ENCODE measurements around the gene NCF2.

The NCF2 gene

DNA sequence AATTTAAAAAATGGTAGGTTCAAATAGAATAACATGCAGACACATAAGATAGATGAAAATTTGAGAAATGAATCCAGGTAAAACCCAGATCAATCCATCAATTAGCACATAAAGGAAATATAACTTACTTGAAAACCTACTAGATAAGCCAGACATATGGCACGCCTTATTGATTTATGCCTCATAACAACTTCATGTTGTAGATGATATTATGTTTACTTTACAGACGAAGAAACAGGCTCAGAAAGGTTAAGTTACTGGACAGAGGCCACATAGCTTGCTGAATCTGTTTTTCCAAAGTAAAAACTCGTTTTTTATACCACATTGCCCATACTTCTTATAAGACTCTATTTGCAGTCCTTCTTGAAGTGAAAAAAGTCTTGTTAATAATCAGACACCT lies 22.1 kb upstream of the NCF2 start:
- no peak overlapping the region for H3K14ac ChIP-seq (ENCODE audit: low read length)
- no peaks in the 10 kb centered on the region for H3K4me1 ChIP-seq (ENCODE audit: control insufficient read depth in 2 of 2, insufficient read depth in 1 of 2, low read depth in 1 of 2, low read length in 2 of 2)
- H4K91ac ChIP-seq (ENCODE audit: low read depth, low read length, poor library complexity), result no peak overlapping the region
- no peak overlapping the region for H4K8ac ChIP-seq (ENCODE audit: low read depth, low read length)
- H3K4ac ChIP-seq (ENCODE audit: low read length), result no peak overlapping the region
- peaks cover 0 to 2% (median 0%) of the 10 kb centered on the region in 3 experiments for H3K27me3 ChIP-seq (ENCODE audit: control insufficient read depth in 3 of 3, insufficient read depth in 3 of 3, low read depth in 1 of 3, low read length in 3 of 3)
- no CpG with 5 or more reads among the region's 3 CpGs for WGBS, 2 donors (ENCODE audit: extremely low coverage in 2 of 2, insufficient read length in 2 of 2, insufficient replicate concordance in 1 of 2)
- H3K79me1 ChIP-seq (ENCODE audit: low read depth, low read length), result no peaks in the 10 kb centered on the region
- H3K4me3 ChIP-seq (ENCODE audit: low read length in 2 of 2), result no peak overlapping the region
- no peak overlapping the region for H2BK12ac ChIP-seq (ENCODE audit: low read length)
- H2BK120ac ChIP-seq (ENCODE audit: low read depth, low read length), result no peak overlapping the region
- no peak overlapping the region for H2BK15ac ChIP-seq (ENCODE audit: low read length)
- no peak overlapping the region for H2AFZ ChIP-seq (ENCODE audit: low read length)
- no peak overlapping the region for H2AK5ac ChIP-seq (ENCODE audit: low read depth, low read length)
- H2BK5ac ChIP-seq (ENCODE audit: low read length), result no peak overlapping the region
- no peak overlapping the region for H3K23ac ChIP-seq (ENCODE audit: low read depth, low read length, poor library complexity)
- H3K9me3 ChIP-seq (replicated peaks in 1 of 2; ENCODE audit: control insufficient read depth in 2 of 2, insufficient read depth in 1 of 2, low read depth in 1 of 2, low read length in 2 of 2), result peaks cover 0 to 1% of the 10 kb centered on the region in 2 donors
- H3K18ac ChIP-seq (ENCODE audit: low read length), result no peak overlapping the region
- no peaks in the 10 kb centered on the region for H3K36me3 ChIP-seq (replicated peaks in 1 of 2; ENCODE audit: control insufficient read depth in 2 of 2, insufficient read depth in 2 of 2, low read length in 2 of 2)
- no peak for DNase-seq (ENCODE audit: low spot score)
- no peak overlapping the region for H3K9ac ChIP-seq (ENCODE audit: low read depth, low read length, poor library complexity)
- H3K4me2 ChIP-seq (ENCODE audit: insufficient read depth, low read length, poor library complexity, severe bottlenecking), result no peak overlapping the region
- H3K27ac ChIP-seq (replicated peaks; ENCODE audit: low read length), result no peak overlapping the region

DNA sequence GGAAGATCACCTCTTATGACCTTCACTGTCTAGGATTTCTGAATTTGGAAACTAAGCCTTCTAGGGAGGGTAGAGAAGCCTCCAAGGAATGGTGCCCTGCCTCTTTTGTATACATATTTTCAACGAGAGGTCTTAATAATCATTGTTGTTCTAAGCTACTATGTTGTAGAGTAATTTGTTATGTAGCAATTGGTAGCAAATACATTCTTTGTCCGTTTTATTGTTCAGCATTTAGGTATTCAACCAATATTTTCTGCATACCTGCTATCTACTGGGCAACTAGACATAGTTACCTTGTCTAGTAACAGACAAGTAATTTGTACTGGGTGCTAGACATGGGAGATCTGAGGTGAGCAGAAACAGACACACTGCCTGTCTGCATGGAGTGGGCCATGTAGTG lies 20.8 kb upstream of the NCF2 start:
- WGBS, 2 donors (ENCODE audit: extremely low coverage in 2 of 2, insufficient read length in 2 of 2, insufficient replicate concordance in 1 of 2), result no CpG with 5 or more reads among the region's 2 CpGs
- H2BK15ac ChIP-seq (ENCODE audit: low read length), result no peak overlapping the region
- no peak overlapping the region for H4K8ac ChIP-seq (ENCODE audit: low read depth, low read length)
- H3K36me3 ChIP-seq (replicated peaks in 1 of 2; ENCODE audit: control insufficient read depth in 2 of 2, insufficient read depth in 2 of 2, low read length in 2 of 2), result no peaks in the 10 kb centered on the region
- H3K4ac ChIP-seq (ENCODE audit: low read length), result no peak overlapping the region
- H3K4me2 ChIP-seq (ENCODE audit: insufficient read depth, low read length, poor library complexity, severe bottlenecking), result no peak overlapping the region
- no peak overlapping the region for H2AFZ ChIP-seq (ENCODE audit: low read length)
- H3K23ac ChIP-seq (ENCODE audit: low read depth, low read length, poor library complexity), result no peak overlapping the region
- no peak overlapping the region for H2BK5ac ChIP-seq (ENCODE audit: low read length)
- DNase-seq (ENCODE audit: low spot score), result no peak
- no peak overlapping the region for H4K91ac ChIP-seq (ENCODE audit: low read depth, low read length, poor library complexity)
- no peak overlapping the region for H3K4me3 ChIP-seq (ENCODE audit: low read length in 2 of 2)
- no peak overlapping the region for H2AK5ac ChIP-seq (ENCODE audit: low read depth, low read length)
- H3K27me3 ChIP-seq (ENCODE audit: control insufficient read depth in 3 of 3, insufficient read depth in 3 of 3, low read depth in 1 of 3, low read length in 3 of 3), result peaks cover 0 to 2% (median 2%) of the 10 kb centered on the region in 3 experiments
- no peak overlapping the region for H3K14ac ChIP-seq (ENCODE audit: low read length)
- no peak overlapping the region for H3K27ac ChIP-seq (replicated peaks; ENCODE audit: low read length)
- no peak overlapping the region for H2BK120ac ChIP-seq (ENCODE audit: low read depth, low read length)
- H3K79me1 ChIP-seq (ENCODE audit: low read depth, low read length), result no peaks in the 10 kb centered on the region
- H3K9me3 ChIP-seq (replicated peaks in 1 of 2; ENCODE audit: control insufficient read depth in 2 of 2, insufficient read depth in 1 of 2, low read depth in 1 of 2, low read length in 2 of 2), result peaks cover 0 to 1% of the 10 kb centered on the region in 2 donors
- H3K9ac ChIP-seq (ENCODE audit: low read depth, low read length, poor library complexity), result no peak overlapping the region
- H2BK12ac ChIP-seq (ENCODE audit: low read length), result no peak overlapping the region
- no peak overlapping the region for H3K18ac ChIP-seq (ENCODE audit: low read length)
- no peaks in the 10 kb centered on the region for H3K4me1 ChIP-seq (ENCODE audit: control insufficient read depth in 2 of 2, insufficient read depth in 1 of 2, low read depth in 1 of 2, low read length in 2 of 2)

DNA sequence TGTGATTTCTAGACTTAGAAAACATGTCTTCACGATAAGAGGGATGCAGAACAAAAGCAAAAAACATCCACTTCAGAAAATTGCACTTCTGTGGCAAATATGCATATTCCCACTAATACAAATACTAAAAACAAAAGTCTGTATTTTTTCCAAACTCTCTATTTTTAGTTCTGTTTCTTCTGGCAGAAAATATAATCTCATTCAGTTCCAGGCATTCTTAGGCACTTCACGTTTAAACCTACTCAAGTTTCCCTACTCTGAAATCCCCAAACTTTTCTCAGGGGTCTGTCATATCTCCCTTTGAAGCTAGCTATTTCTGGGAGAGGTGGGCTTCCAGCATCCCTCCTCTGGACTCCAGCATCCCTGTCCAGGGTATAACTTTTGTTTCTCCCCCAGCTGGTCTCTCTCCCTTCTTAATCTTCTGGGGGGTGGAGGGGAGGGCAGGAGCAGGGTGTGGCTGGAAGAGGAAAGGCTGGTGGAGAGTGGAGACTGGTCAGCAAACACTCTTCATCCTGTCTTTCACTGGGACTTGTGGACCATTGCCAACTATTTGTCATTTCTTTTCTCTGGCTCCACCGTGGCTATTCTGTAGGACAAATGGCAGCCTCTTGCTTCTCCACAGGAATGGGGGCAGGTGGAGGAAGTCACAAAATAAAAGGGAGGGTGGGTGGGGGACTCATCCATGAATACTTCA lies 19.6 kb upstream of the NCF2 start:
- Histone ChIP-seq H2BK120ac (ENCODE audit: low read depth, low read length) (no peak overlapping the region), H2BK5ac (ENCODE audit: low read length) (no peak overlapping the region), H3K4me1 (ENCODE audit: control insufficient read depth in 2 of 2, insufficient read depth in 1 of 2, low read depth in 1 of 2, low read length in 2 of 2) (no peaks in the 10 kb centered on the region), H3K4ac (ENCODE audit: low read length) (no peak overlapping the region), H2BK15ac (ENCODE audit: low read length) (no peak overlapping the region), H3K4me2 (ENCODE audit: insufficient read depth, low read length, poor library complexity, severe bottlenecking) (peak overlapping the region; percentile 11), H3K36me3 (replicated peaks in 1 of 2; ENCODE audit: control insufficient read depth in 2 of 2, insufficient read depth in 2 of 2, low read length in 2 of 2) (no peaks in the 10 kb centered on the region), H3K79me1 (ENCODE audit: low read depth, low read length) (no peaks in the 10 kb centered on the region), H3K14ac (ENCODE audit: low read length) (no peak overlapping the region), H3K23ac (ENCODE audit: low read depth, low read length, poor library complexity) (no peak overlapping the region), H4K91ac (ENCODE audit: low read depth, low read length, poor library complexity) (no peak overlapping the region), H3K9ac (ENCODE audit: low read depth, low read length, poor library complexity) (no peak overlapping the region), H4K8ac (ENCODE audit: low read depth, low read length) (no peak overlapping the region), H3K4me3 (ENCODE audit: low read length in 2 of 2) (no peak overlapping the region), H3K9me3 (replicated peaks in 1 of 2; ENCODE audit: control insufficient read depth in 2 of 2, insufficient read depth in 1 of 2, low read depth in 1 of 2, low read length in 2 of 2) (peaks cover 0 to 1% of the 10 kb centered on the region in 2 donors), H2AK5ac (ENCODE audit: low read depth, low read length) (no peak overlapping the region), H3K18ac (ENCODE audit: low read length) (no peak overlapping the region), H3K27ac (replicated peaks; ENCODE audit: low read length) (no peak overlapping the region), H2BK12ac (ENCODE audit: low read length) (no peak overlapping the region), H3K27me3 (ENCODE audit: control insufficient read depth in 3 of 3, insufficient read depth in 3 of 3, low read depth in 1 of 3, low read length in 3 of 3) (peaks cover 0 to 8% (median 2%) of the 10 kb centered on the region in 3 experiments), H2AFZ (ENCODE audit: low read length) (no peak overlapping the region)
- DNase-seq (ENCODE audit: low spot score), result no peak
- WGBS, 2 donors (ENCODE audit: extremely low coverage in 2 of 2, insufficient read length in 2 of 2, insufficient replicate concordance in 1 of 2), result no CpG with 5 or more reads among the region's 3 CpGs

DNA sequence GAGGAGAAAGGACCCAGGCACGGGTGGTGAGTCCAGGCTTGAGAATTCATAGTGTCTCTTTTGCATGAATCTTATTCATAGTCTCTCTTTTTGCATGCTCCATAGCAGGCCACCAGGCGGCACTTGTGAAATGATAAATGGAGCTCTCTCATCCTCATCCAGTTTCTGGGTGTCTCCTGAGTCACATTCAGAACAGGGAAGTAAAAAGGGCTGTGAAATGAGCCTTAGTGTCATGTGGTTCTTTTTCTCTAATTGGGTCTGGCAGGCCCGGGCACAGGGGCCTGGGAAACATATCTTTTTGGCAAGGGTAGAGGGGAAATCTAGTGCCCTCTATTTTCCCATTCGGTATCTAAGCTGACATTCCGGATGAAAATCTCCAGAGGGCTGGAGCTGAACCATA lies 19.1 kb upstream of the NCF2 start:
- Histone ChIP-seq H3K27ac (replicated peaks; ENCODE audit: low read length) (no peak overlapping the region), H4K8ac (ENCODE audit: low read depth, low read length) (no peak overlapping the region), H3K9ac (ENCODE audit: low read depth, low read length, poor library complexity) (no peak overlapping the region), H3K14ac (ENCODE audit: low read length) (no peak overlapping the region), H3K4me1 (ENCODE audit: control insufficient read depth in 2 of 2, insufficient read depth in 1 of 2, low read depth in 1 of 2, low read length in 2 of 2) (no peaks in the 10 kb centered on the region), H3K27me3 (ENCODE audit: control insufficient read depth in 3 of 3, insufficient read depth in 3 of 3, low read depth in 1 of 3, low read length in 3 of 3) (peaks cover 0 to 13% (median 2%) of the 10 kb centered on the region in 3 experiments), H2AFZ (ENCODE audit: low read length) (no peak overlapping the region), H3K4ac (ENCODE audit: low read length) (no peak overlapping the region), H2BK12ac (ENCODE audit: low read length) (no peak overlapping the region), H4K91ac (ENCODE audit: low read depth, low read length, poor library complexity) (no peak overlapping the region), H2AK5ac (ENCODE audit: low read depth, low read length) (no peak overlapping the region), H3K36me3 (replicated peaks in 1 of 2; ENCODE audit: control insufficient read depth in 2 of 2, insufficient read depth in 2 of 2, low read length in 2 of 2) (no peaks in the 10 kb centered on the region), H3K18ac (ENCODE audit: low read length) (no peak overlapping the region), H3K23ac (ENCODE audit: low read depth, low read length, poor library complexity) (no peak overlapping the region), H3K9me3 (replicated peaks in 1 of 2; ENCODE audit: control insufficient read depth in 2 of 2, insufficient read depth in 1 of 2, low read depth in 1 of 2, low read length in 2 of 2) (peaks cover 0 to 1% of the 10 kb centered on the region in 2 donors), H2BK120ac (ENCODE audit: low read depth, low read length) (no peak overlapping the region), H3K4me3 (ENCODE audit: low read length in 2 of 2) (no peak overlapping the region), H2BK15ac (ENCODE audit: low read length) (no peak overlapping the region), H3K79me1 (ENCODE audit: low read depth, low read length) (no peaks in the 10 kb centered on the region), H2BK5ac (ENCODE audit: low read length) (no peak overlapping the region), H3K4me2 (ENCODE audit: insufficient read depth, low read length, poor library complexity, severe bottlenecking) (no peak overlapping the region)
- no CpG with 5 or more reads among the region's 5 CpGs for WGBS, 2 donors (ENCODE audit: extremely low coverage in 2 of 2, insufficient read length in 2 of 2, insufficient replicate concordance in 1 of 2)
- no peak for DNase-seq (ENCODE audit: low spot score)
